Parathyroid adenoma (tissue), 2 donors: ENCODE measurements around the gene HBQ1.
A peak's percentile ranks its signal among the peaks of the same experiment; 100 is the strongest.
"Not testable (repeated sequence)": the region's sequence is repeated elsewhere in the genome, so short reads cannot be mapped to it uniquely, and the experiment has no call there.

Experiments
- H2AFZ ChIP-seq: fragments of 300-600 bp; sonication (generic); one replicate; pipeline ENCODE4 v1.7.0; 2017; ENCODE audit warnings: antibody characterized with exemption, mild to moderate bottlenecking
- H3K27ac ChIP-seq: fragments of 300-600 bp; sonication (generic); one replicate; pipeline ENCODE4 v1.7.0; 2017
- H3K27me3 ChIP-seq: fragments of 300-600 bp; sonication (generic); one replicate; pipeline ENCODE4 v1.7.0; 2017; ENCODE audit warnings: low read length; ENCODE audit not compliant: control insufficient read depth, insufficient read depth
- H3K36me3 ChIP-seq: fragments of 300-600 bp; sonication (generic); one replicate; pipeline ENCODE4 v1.7.0; 2017; ENCODE audit warnings: low read length; ENCODE audit not compliant: control insufficient read depth, insufficient read depth
- H3K4me1 ChIP-seq: fragments of 300-600 bp; sonication (generic); one replicate; pipeline ENCODE4 v1.7.0; 2017; ENCODE audit warnings: control low read depth
- H3K4me2 ChIP-seq: fragments of 300-600 bp; sonication (generic); one replicate; pipeline ENCODE4 v1.7.0; 2017; ENCODE audit warnings: low read length
- H3K4me3 ChIP-seq: fragments of 300-600 bp; sonication (generic); one replicate; pipeline ENCODE4 v1.7.0; 2017; ENCODE audit warnings: low read depth, low read length
- H3K79me2 ChIP-seq: fragments of 300-600 bp; sonication (generic); one replicate; pipeline ENCODE4 v1.7.0; 2017; ENCODE audit warnings: control low read depth
- H3K9ac ChIP-seq: fragments of 300-600 bp; sonication (generic); one replicate; pipeline ENCODE4 v1.7.0; 2017; ENCODE audit warnings: mild to moderate bottlenecking
- H3K9me3 ChIP-seq: fragments of 300-600 bp; sonication (generic); one replicate; pipeline ENCODE4 v1.7.0; 2017; ENCODE audit warnings: low read length; ENCODE audit not compliant: control insufficient read depth
- CTCF ChIP-seq: fragments of 300-600 bp; sonication (generic); IDR thresholded peaks from one replicate; pipeline ENCODE4 v1.7.0; 2017; ENCODE audit warnings: antibody characterized with exemption, mild to moderate bottlenecking
- donor health status: primary hyperparathyroidism.

The HBQ1 gene

GRCh38 chr16:220021-220420 is 39.8 kb downstream of the HBQ1 start:
- Histone ChIP-seq H3K27ac (no peak overlapping the region), H3K4me1 (no peaks in the 10 kb centered on the region), H3K9me3 (no peaks in the 10 kb centered on the region), H3K9ac (no peak overlapping the region), H3K4me3 (no peak overlapping the region), H2AFZ (no peak overlapping the region), H3K4me2 (no peak overlapping the region), H3K36me3 (no peaks in the 10 kb centered on the region), H3K27me3 (no peaks in the 10 kb centered on the region), H3K79me2 (peaks cover 46% of the 10 kb centered on the region)
- TF ChIP-seq CTCF: no peak

GRCh38 chr16:228151-228851 is 48.0 kb downstream of the HBQ1 start:
- Histone ChIP-seq H3K9me3 (no peaks in the 10 kb centered on the region), H3K36me3 (no peaks in the 10 kb centered on the region)
- no peak for TF ChIP-seq CTCF

GRCh38 chr16:228852-229730 is 48.8 kb downstream of the HBQ1 start, which contains the start of gene LUC7L:
Gene LUC7L, minus strand, starts transcription at chr16:229449. Its CDS starts 110 bp downstream, at chr16:229339.
- peaks cover 9% of the 10 kb centered on the region for H3K4me1 ChIP-seq
- peak within 1 kb of the TSS; percentile 88 for H3K9ac ChIP-seq
- peak; percentile 6 for TF ChIP-seq CTCF
- H3K27me3 ChIP-seq: no peaks in the 10 kb centered on the region
- peaks cover 19% of the 10 kb centered on the region for H3K79me2 ChIP-seq
- H3K4me3 ChIP-seq: peak within 1 kb of the TSS; percentile 73
- no peaks in the 10 kb centered on the region for H3K9me3 ChIP-seq
- H3K27ac ChIP-seq: peak within 1 kb of the TSS; percentile 91
- H3K4me2 ChIP-seq: peak within 1 kb of the TSS; percentile 93
- no peaks in the 10 kb centered on the region for H3K36me3 ChIP-seq
- peak within 1 kb of the TSS; percentile 96 for H2AFZ ChIP-seq

More at GRCh38 chr16:228151-228851, 48.0 kb downstream of the HBQ1 start:
- Histone ChIP-seq H3K27ac (peak overlapping the region; percentile 91), H3K4me3 (peak overlapping the region; percentile 73), H3K27me3 (no peaks in the 10 kb centered on the region), H3K4me1 (peaks cover 9% of the 10 kb centered on the region), H2AFZ (peak overlapping the region; percentile 96), H3K79me2 (peaks cover 27% of the 10 kb centered on the region), H3K9ac (peak overlapping the region; percentile 88), H3K4me2 (peak overlapping the region; percentile 93)

GRCh38 chr16:229731-230281 is 49.5 kb downstream of the HBQ1 start:
- Histone ChIP-seq H2AFZ (peak overlapping the region; percentile 96), H3K36me3 (no peaks in the 10 kb centered on the region), H3K27ac (peak overlapping the region; percentile 91), H3K4me3 (peak overlapping the region; percentile 73), H3K9me3 (no peaks in the 10 kb centered on the region), H3K27me3 (no peaks in the 10 kb centered on the region), H3K4me1 (peaks cover 9% of the 10 kb centered on the region), H3K79me2 (peaks cover 18% of the 10 kb centered on the region), H3K9ac (no peak overlapping the region), H3K4me2 (peak overlapping the region; percentile 93)
- no peak for TF ChIP-seq CTCF

GRCh38 chr16:230351-230750 is 50.1 kb downstream of the HBQ1 start:
- H3K4me2 ChIP-seq, H2AFZ ChIP-seq, H3K27ac ChIP-seq, H3K4me3 ChIP-seq, H3K4me1 ChIP-seq, H3K9me3 ChIP-seq, H3K27me3 ChIP-seq, H3K36me3 ChIP-seq, H3K9ac ChIP-seq: not testable (repeated sequence)
- peaks cover 15% of the 10 kb centered on the region for H3K79me2 ChIP-seq
